ENCODE data around the gene SDC4.

DNA sequence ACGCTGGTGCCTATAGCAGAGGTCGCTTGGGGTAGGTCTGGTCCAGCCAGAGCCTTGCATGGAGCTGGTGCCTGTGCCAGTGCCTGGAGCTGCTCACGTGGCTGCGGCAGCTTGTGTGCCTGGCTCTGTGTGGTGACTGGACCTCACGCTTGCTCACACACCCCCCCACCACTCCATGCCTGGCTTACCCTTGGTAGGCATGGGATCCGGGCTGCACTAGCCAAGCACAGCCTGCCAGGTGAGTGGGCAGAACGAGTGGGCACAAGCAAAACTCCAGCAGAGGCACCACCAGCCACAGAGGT, 46.8 kb upstream of the SDC4 start:
- TF ChIP-seq GATA2 (IDR thresholded peaks at IDR 0.05; ENCODE audit: low read depth, low read length), result no peak
- TF ChIP-seq GATA3 (IDR thresholded peaks at IDR 0.05; ENCODE audit: low read depth, low read length), result no peak

Measured in SH-SY5Y (cell line).